Measurements from ENCODE around the gene EPB41L5. TPM values are rescaled to one million over a fixed set of nuclear protein-coding genes. Genes with fewer than 3 reads are reported as not detected.
"Not testable (repeated sequence)": the region's sequence is repeated elsewhere in the genome, so short reads cannot be mapped to it uniquely, and the experiment has no call there.

Gene EPB41L5
- total RNA-seq, 2 experiments from 2014 or later, result 5.6 to 14.1 TPM

- H3K27ac ChIP-seq (ENCODE audit: low read depth, low read length, poor library complexity, severe bottlenecking), result no peak overlapping the region
- no peaks in the 10 kb centered on the region for H3K79me2 ChIP-seq (ENCODE audit: insufficient read depth, low read depth, low read length)
- intact Hi-C loops (cut with micrococcal nuclease; ENCODE audit: unreplicated experiment), result no loop called here
- no peaks in the 10 kb centered on the region for H3K9me3 ChIP-seq (ENCODE audit: low read length)
- no peaks in the 10 kb centered on the region for H3K36me3 ChIP-seq (ENCODE audit: insufficient read depth, low read length)
- ChIA-PET CTCF (ENCODE audit: unreplicated experiment) (no interaction called here), POLR2A (no interaction called here)
- H3K4me1 ChIP-seq (ENCODE audit: insufficient read depth, low read length, poor library complexity, severe bottlenecking), result no peaks in the 10 kb centered on the region
- no peaks in the 10 kb centered on the region for H3K9me2 ChIP-seq (ENCODE audit: insufficient read depth, low read length)
- H3K4me2 ChIP-seq (ENCODE audit: low read length), result no peak overlapping the region
- TF ChIP-seq, protein P1, sequence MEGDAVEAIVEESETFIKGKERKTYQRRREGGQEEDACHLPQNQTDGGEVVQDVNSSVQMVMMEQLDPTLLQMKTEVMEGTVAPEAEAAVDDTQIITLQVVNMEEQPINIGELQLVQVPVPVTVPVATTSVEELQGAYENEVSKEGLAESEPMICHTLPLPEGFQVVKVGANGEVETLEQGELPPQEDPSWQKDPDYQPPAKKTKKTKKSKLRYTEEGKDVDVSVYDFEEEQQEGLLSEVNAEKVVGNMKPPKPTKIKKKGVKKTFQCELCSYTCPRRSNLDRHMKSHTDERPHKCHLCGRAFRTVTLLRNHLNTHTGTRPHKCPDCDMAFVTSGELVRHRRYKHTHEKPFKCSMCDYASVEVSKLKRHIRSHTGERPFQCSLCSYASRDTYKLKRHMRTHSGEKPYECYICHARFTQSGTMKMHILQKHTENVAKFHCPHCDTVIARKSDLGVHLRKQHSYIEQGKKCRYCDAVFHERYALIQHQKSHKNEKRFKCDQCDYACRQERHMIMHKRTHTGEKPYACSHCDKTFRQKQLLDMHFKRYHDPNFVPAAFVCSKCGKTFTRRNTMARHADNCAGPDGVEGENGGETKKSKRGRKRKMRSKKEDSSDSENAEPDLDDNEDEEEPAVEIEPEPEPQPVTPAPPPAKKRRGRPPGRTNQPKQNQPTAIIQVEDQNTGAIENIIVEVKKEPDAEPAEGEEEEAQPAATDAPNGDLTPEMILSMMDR (conservative IDR thresholded peaks at IDR 0.05; ENCODE audit: low read length), result no peak
- TF ChIP-seq EZH2phosphoT487 (IDR thresholded peaks at IDR 0.05; ENCODE audit: borderline replicate concordance, low read depth, low read length), result no peak
- no peak overlapping the region for H2AFZ ChIP-seq (ENCODE audit: low read length)
- H4K20me1 ChIP-seq (ENCODE audit: insufficient read depth, low read length), result no peaks in the 10 kb centered on the region
- no peak for DNase-seq (ENCODE audit: low spot score)
- H3K4me3 ChIP-seq (ENCODE audit: low read depth, low read length, poor library complexity, severe bottlenecking), result no peak overlapping the region
- BruUV-seq (replicated peaks), result no TSS peak
Observed at GRCh38 chr2:120064664-120065063, 51.8 kb downstream of the EPB41L5 start.

GRCh38 chr2:120066800-120067547 lies 54.1 kb downstream of the EPB41L5 start:
- no peak overlapping the region for H3K27ac ChIP-seq (ENCODE audit: low read depth, low read length, poor library complexity, severe bottlenecking)
- no peaks in the 10 kb centered on the region for H3K9me2 ChIP-seq (ENCODE audit: insufficient read depth, low read length)
- H2AFZ ChIP-seq (ENCODE audit: low read length), result no peak overlapping the region
- intact Hi-C loops (cut with micrococcal nuclease; ENCODE audit: unreplicated experiment), result no loop called here
- no peaks in the 10 kb centered on the region for H3K36me3 ChIP-seq (ENCODE audit: insufficient read depth, low read length)
- ChIA-PET CTCF (ENCODE audit: unreplicated experiment) (no interaction called here), POLR2A (no interaction called here)
- H3K4me1 ChIP-seq (ENCODE audit: insufficient read depth, low read length, poor library complexity, severe bottlenecking), result no peaks in the 10 kb centered on the region
- H3K9me3 ChIP-seq (ENCODE audit: low read length), result no peaks in the 10 kb centered on the region
- H3K4me3 ChIP-seq (ENCODE audit: low read depth, low read length, poor library complexity, severe bottlenecking), result no peak overlapping the region
- H4K20me1 ChIP-seq (ENCODE audit: insufficient read depth, low read length), result no peaks in the 10 kb centered on the region
- H3K4me2 ChIP-seq (ENCODE audit: low read length), result no peak overlapping the region
- no TSS peak for BruUV-seq (replicated peaks)
- TF ChIP-seq, protein P1 (conservative IDR thresholded peaks at IDR 0.05; ENCODE audit: low read length), result no peak
- no peak for TF ChIP-seq EZH2phosphoT487 (IDR thresholded peaks at IDR 0.05; ENCODE audit: borderline replicate concordance, low read depth, low read length)
- DNase-seq (ENCODE audit: low spot score), result no peak
- no peaks in the 10 kb centered on the region for H3K79me2 ChIP-seq (ENCODE audit: insufficient read depth, low read depth, low read length)

- H3K4me1 ChIP-seq (ENCODE audit: insufficient read depth, low read length, poor library complexity, severe bottlenecking); intact Hi-C loops (cut with micrococcal nuclease; ENCODE audit: unreplicated experiment); DNase-seq (ENCODE audit: low spot score); CTCF ChIA-PET (ENCODE audit: unreplicated experiment); H3K27ac ChIP-seq (ENCODE audit: low read depth, low read length, poor library complexity, severe bottlenecking); H2AFZ ChIP-seq (ENCODE audit: low read length); H4K20me1 ChIP-seq (ENCODE audit: insufficient read depth, low read length); H3K4me3 ChIP-seq (ENCODE audit: low read depth, low read length, poor library complexity, severe bottlenecking); H3K4me2 ChIP-seq (ENCODE audit: low read length); H3K36me3 ChIP-seq (ENCODE audit: insufficient read depth, low read length); POLR2A ChIA-PET; BruUV-seq (replicated peaks); H3K9me2 ChIP-seq (ENCODE audit: insufficient read depth, low read length); H3K9me3 ChIP-seq (ENCODE audit: low read length); H3K79me2 ChIP-seq (ENCODE audit: insufficient read depth, low read depth, low read length): not testable (repeated sequence)
Observed at GRCh38 chr2:120068040-120068658, 55.3 kb downstream of the EPB41L5 start.
